Lung (tissue), 12 donors: ENCODE measurements around the gene ARHGAP18. TPM values are rescaled to one million over a fixed set of nuclear protein-coding genes. Genes with fewer than 3 reads are reported as not detected.

Experiments used
- ATAC-seq: fragments of 200-7000 bp; cut with Tn5 transposase; one replicate; pipeline ENCODE4 v1.9.1; 2020; ENCODE audit warnings: moderate number of reproducible peaks; ENCODE audit not compliant: insufficient read depth, low FRiP score
- DNase-seq, 3 donors: peaks; one replicate each; pipeline ENCODE4 v3.0.0-alpha.2; 2013 to 2017
- H3K27ac ChIP-seq, 2 donors: one replicate each; pipeline ENCODE4 v1.5.1; 2013; ENCODE audit warnings: mild to moderate bottlenecking in 2 of 2, moderate library complexity in 2 of 2, control low read depth in 1 of 2, inconsistent platforms in 1 of 2, low read depth in 1 of 2, low read length in 1 of 2
- H3K27me3 ChIP-seq, 3 donors: one replicate each; pipeline ENCODE4 v1.5.1; 2013; ENCODE audit warnings: low read length in 2 of 3; ENCODE audit not compliant: control insufficient read depth in 3 of 3, insufficient read depth in 3 of 3
- H3K36me3 ChIP-seq, 4 donors: one replicate each; pipeline ENCODE4 v1.5.1; 2013; ENCODE audit warnings: low read length in 4 of 4, mild to moderate bottlenecking in 1 of 4, moderate library complexity in 1 of 4; ENCODE audit not compliant: control insufficient read depth in 4 of 4, insufficient read depth in 4 of 4
- H3K4me1 ChIP-seq, 5 donors: one replicate each; pipeline ENCODE4 v1.5.1; 2013; ENCODE audit warnings: low read length in 5 of 5, mild to moderate bottlenecking in 2 of 5, moderate library complexity in 1 of 5; ENCODE audit not compliant: control insufficient read depth in 5 of 5, insufficient read depth in 5 of 5
- H3K4me3 ChIP-seq: one replicate; pipeline ENCODE4 v1.5.1; 2013; ENCODE audit warnings: mild to moderate bottlenecking, control low read depth, moderate library complexity
- H3K9ac ChIP-seq, 2 donors: one replicate each; pipeline ENCODE4 v1.5.1; 2013; ENCODE audit warnings: low read length in 2 of 2, control low read depth in 1 of 2; ENCODE audit not compliant: insufficient read depth in 1 of 2
- H3K9me3 ChIP-seq, 4 donors: one replicate each; pipeline ENCODE4 v1.5.1; 2013; ENCODE audit warnings: low read length in 3 of 4, mild to moderate bottlenecking in 1 of 4, moderate library complexity in 1 of 4; ENCODE audit not compliant: control insufficient read depth in 4 of 4, insufficient read depth in 3 of 4
- CTCF ChIP-seq: IDR thresholded peaks from 2 replicates; pipeline ENCODE4 v1.5.1; 2012; ENCODE audit warnings: mild to moderate bottlenecking; ENCODE audit errors: control extremely low read depth, extremely low read depth
- WGBS, 2 donors: extraction: QIAGEN DNeasy Blood & Tissue Kit; methylation state at CpG; one replicate each; pipeline ENCODE4 v1.1.7; 2013; 5-methylcytosine and 5-hydroxymethylcytosine counted together
- polyA plus RNA-seq, 2 donors: library from polyadenylated mRNA; stranded (reverse); fragments of 200-250 nt; gene quantifications; one replicate each; pipeline ENCODE4 v1.2.1, GENCODE V29; 2013
- total RNA-seq, 2 donors: library from RNA; depleted of rRNA in 1 of 2; stranded (reverse); fragments of >200 nt in 1 of 2; gene quantifications; one replicate each; pipeline ENCODE4 v1.2.1, GENCODE V29; 2014 to 2021
- donor health status: control.
- donor health status: control.
- donor health status: Bipolar disorder and iron deficiency.
- donor health status: healthy.
- donor health status: DM: yes; HTN: yes; CAD: no.

The ARHGAP18 gene
- total and polyA plus RNA-seq, 4 donors: 16.4 to 70.7 (median 33.0) TPM

- H3K36me3 ChIP-seq: no peaks in the 10 kb centered on the region
- no peaks in the 10 kb centered on the region for H3K9me3 ChIP-seq
- DNase-seq: no peak
- no peaks in the 10 kb centered on the region for H3K27me3 ChIP-seq
- no peak for TF ChIP-seq CTCF
- no peak for ATAC-seq
- H3K4me1 ChIP-seq: peaks cover 0 to 12% (median 0%) of the 10 kb centered on the region in 5 donors
- no peak overlapping the region for H3K9ac ChIP-seq
- 85 to 89% methylated on average over 2 of the region's 2 CpGs for WGBS, 2 donors
- H3K4me3 ChIP-seq: no peak overlapping the region
- peak overlapping the region in 1 of 2 donors; percentile 72 for H3K27ac ChIP-seq
These were observed 28.1 kb downstream of the ARHGAP18 start for GRCh38 chr6:129681913-129682205.

- WGBS, 2 donors: 84 to 86% methylated on average over 4 of the region's 4 CpGs
- DNase-seq: no peak
- TF ChIP-seq CTCF: no peak
- H3K27me3 ChIP-seq: no peaks in the 10 kb centered on the region
- no peak overlapping the region for H3K9ac ChIP-seq
- no peaks in the 10 kb centered on the region for H3K36me3 ChIP-seq
- H3K9me3 ChIP-seq: no peaks in the 10 kb centered on the region
- H3K4me1 ChIP-seq: peaks cover 0 to 7% (median 0%) of the 10 kb centered on the region in 5 donors
- H3K4me3 ChIP-seq: no peak overlapping the region
- no peak for ATAC-seq
- H3K27ac ChIP-seq: peak overlapping the region in 1 of 2 donors; percentile 66
These were observed 29.3 kb downstream of the ARHGAP18 start for GRCh38 chr6:129680633-129681032.

GRCh38 chr6:129679758-129680157 is 30.2 kb downstream of the ARHGAP18 start:
- H3K36me3 ChIP-seq: no peaks in the 10 kb centered on the region
- ATAC-seq (no peak), DNase-seq (no peak)
- H3K4me1 ChIP-seq: peaks cover 0 to 7% (median 0%) of the 10 kb centered on the region in 5 donors
- 71 to 85% methylated on average over 3 of the region's 3 CpGs for WGBS, 2 donors
- no peak for TF ChIP-seq CTCF
- no peak overlapping the region for H3K27ac ChIP-seq
- H3K4me3 ChIP-seq: no peak overlapping the region
- no peak overlapping the region for H3K9ac ChIP-seq
- H3K27me3 ChIP-seq: no peaks in the 10 kb centered on the region
- no peaks in the 10 kb centered on the region for H3K9me3 ChIP-seq

GRCh38 chr6:129679275-129679674 is 30.7 kb downstream of the ARHGAP18 start:
- WGBS, 2 donors: 56 to 82% methylated on average over 3 of the region's 3 CpGs
- no peak for TF ChIP-seq CTCF
- no peak for ATAC-seq
- no peaks in the 10 kb centered on the region for H3K36me3 ChIP-seq
- H3K4me3 ChIP-seq: no peak overlapping the region
- H3K27me3 ChIP-seq: no peaks in the 10 kb centered on the region
- H3K4me1 ChIP-seq: peaks cover 0 to 6% (median 0%) of the 10 kb centered on the region in 5 donors
- DNase-seq: no peak
- no peak overlapping the region for H3K27ac ChIP-seq
- no peaks in the 10 kb centered on the region for H3K9me3 ChIP-seq
- H3K9ac ChIP-seq: no peak overlapping the region
